Astrocyte (in vitro differentiated cells and primary cell): ENCODE measurements around the gene SHC1.

Experiments used
- CTCF ChIP-seq: IDR thresholded peaks from 2 replicates; pipeline ENCODE4 v1.5.1; 2011; ENCODE audit warnings: low read depth, mild to moderate bottlenecking, inconsistent platforms, low read length, moderate library complexity; ENCODE audit not compliant: insufficient read depth
- EZH2 ChIP-seq: IDR thresholded peaks from 2 replicates; pipeline ENCODE4 v1.6.1; 2012; ENCODE audit warnings: mild to moderate bottlenecking, low read length, inconsistent platforms; ENCODE audit not compliant: insufficient read depth

GRCh38 chr1:154969860-154970452, 591 bp downstream of the SHC1 start:
- TF ChIP-seq CTCF, result no peak
- no peak for TF ChIP-seq EZH2
